Mesodermal cell (in vitro differentiated cells): ENCODE results near the gene C17orf107.

Experiments used
- H3K27ac ChIP-seq: 2 replicates; pipeline ENCODE4 v1.7.0; 2013; ENCODE audit warnings: mild to moderate bottlenecking, low read depth, low read length, moderate library complexity; ENCODE audit not compliant: severe bottlenecking
- H3K36me3 ChIP-seq: 2 replicates; pipeline ENCODE4 v1.7.1; 2013; ENCODE audit warnings: mild to moderate bottlenecking, low read length, moderate library complexity; ENCODE audit not compliant: control insufficient read depth, insufficient read depth
- H3K4me1 ChIP-seq: one replicate; pipeline ENCODE4 v1.7.1; 2013; ENCODE audit warnings: mild to moderate bottlenecking, low read length; ENCODE audit not compliant: insufficient read depth, control insufficient read depth, poor library complexity, severe bottlenecking
- H3K4me3 ChIP-seq: 2 replicates; pipeline ENCODE4 v1.7.0; 2013; ENCODE audit warnings: low read length, control low read depth, mild to moderate bottlenecking; ENCODE audit not compliant: insufficient read depth, poor library complexity, severe bottlenecking; ENCODE audit errors: extremely low read depth
- H3K9me3 ChIP-seq: 2 replicates; pipeline ENCODE4 v1.7.1; 2013; ENCODE audit warnings: mild to moderate bottlenecking, low read length, moderate library complexity; ENCODE audit not compliant: control insufficient read depth
- WGBS, 2 experiments: methylation state at CpG; one replicate each; pipeline ENCODE4 v1.1.5; 2013; ENCODE audit warnings: missing lambda C conversion rate in 2 of 2; ENCODE audit not compliant: insufficient coverage in 2 of 2; 5-methylcytosine and 5-hydroxymethylcytosine counted together

The C17orf107 gene

GRCh38 chr17:4944554-4945175 is 45.3 kb downstream of the C17orf107 start:
- H3K9me3 ChIP-seq: no peaks in the 10 kb centered on the region
- H3K36me3 ChIP-seq: peaks cover 63% of the 10 kb centered on the region
- H3K4me3 ChIP-seq: peak overlapping the region; percentile 98
- H3K4me1 ChIP-seq: peaks cover 43% of the 10 kb centered on the region
- WGBS, 2 experiments: 96 to 100% methylated on average over 1 to 4 of the region's 8 CpGs
- H3K27ac ChIP-seq: peak overlapping the region; percentile 84

GRCh38 chr17:4945176-4945943 is 46.0 kb downstream of the C17orf107 start:
- peaks cover 43% of the 10 kb centered on the region for H3K4me1 ChIP-seq
- H3K4me3 ChIP-seq: peak overlapping the region; percentile 98
- H3K36me3 ChIP-seq: peaks cover 63% of the 10 kb centered on the region
- no peaks in the 10 kb centered on the region for H3K9me3 ChIP-seq
- WGBS, 2 experiments: 59 to 73% methylated on average over 4 to 6 of the region's 7 CpGs
- peak overlapping the region; percentile 84 for H3K27ac ChIP-seq

GRCh38 chr17:4945944-4946280 is 46.6 kb downstream of the C17orf107 start:
- WGBS, 2 experiments: 38 to 62% methylated on average over 1 to 3 of the region's 4 CpGs
- Histone ChIP-seq H3K4me3 (peak overlapping the region; percentile 98), H3K9me3 (no peaks in the 10 kb centered on the region), H3K4me1 (peaks cover 49% of the 10 kb centered on the region), H3K36me3 (peaks cover 63% of the 10 kb centered on the region), H3K27ac (peak overlapping the region; percentile 11)

- Histone ChIP-seq H3K4me3 (peak overlapping the region; percentile 98), H3K36me3 (peaks cover 63% of the 10 kb centered on the region), H3K4me1 (peaks cover 50% of the 10 kb centered on the region), H3K9me3 (no peaks in the 10 kb centered on the region), H3K27ac (peak overlapping the region; percentile 32)
- WGBS, 2 experiments: 53 to 56% methylated on average over 7 to 10 of the region's 16 CpGs
Measured at GRCh38 chr17:4946312-4946976, 47.1 kb downstream of the C17orf107 start.

GRCh38 chr17:4947010-4947410 is 47.7 kb downstream of the C17orf107 start:
- H3K4me1 ChIP-seq: peaks cover 50% of the 10 kb centered on the region
- H3K4me3 ChIP-seq: peak overlapping the region; percentile 98
- H3K9me3 ChIP-seq: no peaks in the 10 kb centered on the region
- peak overlapping the region; percentile 57 for H3K27ac ChIP-seq
- 0 to 5% methylated on average over 2 to 5 of the region's 7 CpGs for WGBS, 2 experiments
- H3K36me3 ChIP-seq: peaks cover 59% of the 10 kb centered on the region

- H3K36me3 ChIP-seq: peaks cover 53% of the 10 kb centered on the region
- H3K4me1 ChIP-seq: peaks cover 46% of the 10 kb centered on the region
- peak overlapping the region; percentile 97 for H3K27ac ChIP-seq
- 0% methylated on average over 33 to 39 of the region's 56 CpGs for WGBS, 2 experiments
- no peaks in the 10 kb centered on the region for H3K9me3 ChIP-seq
- H3K4me3 ChIP-seq: peak overlapping the region; percentile 98
Measured at GRCh38 chr17:4947411-4948165, 48.3 kb downstream of the C17orf107 start.

GRCh38 chr17:4948166-4948930 is 49.0 kb downstream of the C17orf107 start, which contains the start of gene PFN1:
TSS of gene PFN1 (minus strand) at chr17:4948530. CDS start at chr17:4948394, 136 bp downstream.
- Histone ChIP-seq H3K9me3 (no peaks in the 10 kb centered on the region), H3K4me3 (peak within 1 kb of the TSS; percentile 98), H3K4me1 (peaks cover 46% of the 10 kb centered on the region), H3K27ac (peak within 1 kb of the TSS; percentile 97), H3K36me3 (peaks cover 45% of the 10 kb centered on the region)
- WGBS, 2 experiments: 0 to 1% methylated on average over 39 to 42 of the region's 59 CpGs

GRCh38 chr17:4948931-4949320 is 49.6 kb downstream of the C17orf107 start:
- no peaks in the 10 kb centered on the region for H3K9me3 ChIP-seq
- 0% methylated on average over 19 to 21 of the region's 40 CpGs for WGBS, 2 experiments
- peaks cover 39% of the 10 kb centered on the region for H3K36me3 ChIP-seq
- peak overlapping the region; percentile 97 for H3K27ac ChIP-seq
- H3K4me3 ChIP-seq: peak overlapping the region; percentile 98
- peaks cover 49% of the 10 kb centered on the region for H3K4me1 ChIP-seq

GRCh38 chr17:4949321-4950074 is 50.2 kb downstream of the C17orf107 start:
- Histone ChIP-seq H3K36me3 (peaks cover 34% of the 10 kb centered on the region), H3K27ac (peak overlapping the region; percentile 97), H3K4me1 (peaks cover 44% of the 10 kb centered on the region), H3K9me3 (no peaks in the 10 kb centered on the region), H3K4me3 (peak overlapping the region; percentile 98)
- 0 to 1% methylated on average over 36 to 57 of the region's 75 CpGs for WGBS, 2 experiments
